KOPT-K1 (cell line): ENCODE measurements around the gene NMT1.
"Not testable (repeated sequence)": the region's sequence is repeated elsewhere in the genome, so short reads cannot be mapped to it uniquely, and the experiment has no call there.

ENCODE experiments used
- H3K27ac ChIP-seq: fragments of 200-600 bp; sonication (generic); 2 replicates; pipeline ENCODE4 v1.5.1; 2016; ENCODE audit warnings: antibody characterized with exemption, mild to moderate bottlenecking, low read depth, low read length; ENCODE audit not compliant: poor library complexity, severe bottlenecking
- H3K36me3 ChIP-seq: fragments of 200-600 bp; sonication (generic); 2 replicates; pipeline ENCODE4 v1.5.1; 2017; ENCODE audit warnings: antibody characterized with exemption, mild to moderate bottlenecking, low read length, moderate library complexity; ENCODE audit not compliant: insufficient read depth
- H3K9me3 ChIP-seq: fragments of 200-600 bp; sonication (generic); 2 replicates; pipeline ENCODE4 v1.5.1; 2017; ENCODE audit warnings: antibody characterized with exemption, low read length, mild to moderate bottlenecking; ENCODE audit not compliant: insufficient read depth, poor library complexity, severe bottlenecking

NMT1 gene

GRCh38 chr17:45051060-45051719, 9.9 kb upstream of the NMT1 start, which contains the start of gene DCAKD:
TSS of gene DCAKD (minus strand) at chr17:45051632. CDS start at chr17:45034885, 16,747 bp downstream.
- Histone ChIP-seq H3K9me3 (no peaks in the 10 kb centered on the region), H3K27ac (peak within 1 kb of the TSS; percentile 95), H3K36me3 (peaks cover 13% of the 10 kb centered on the region)

- peaks cover 13% of the 10 kb centered on the region for H3K36me3 ChIP-seq
- H3K27ac ChIP-seq, H3K9me3 ChIP-seq: not testable (repeated sequence)
Measured at GRCh38 chr17:45051720-45052051, 9.4 kb upstream of the NMT1 start.

GRCh38 chr17:45052052-45052772, 8.9 kb upstream of the NMT1 start:
- peaks cover 13% of the 10 kb centered on the region for H3K36me3 ChIP-seq
- H3K9me3 ChIP-seq: no peaks in the 10 kb centered on the region
- H3K27ac ChIP-seq: peak overlapping the region; percentile 60

- peak overlapping the region; percentile 94 for H3K27ac ChIP-seq
- H3K9me3 ChIP-seq: no peaks in the 10 kb centered on the region
- peaks cover 4% of the 10 kb centered on the region; the same call in 1 of the 2 replicates for H3K36me3 ChIP-seq
Measured at GRCh38 chr17:45060382-45060796, 728 bp upstream of the NMT1 start.

GRCh38 chr17:45061606-45062205, 589 bp downstream of the NMT1 start:
- Histone ChIP-seq H3K36me3 (peaks cover 5% of the 10 kb centered on the region; the same call in 1 of the 2 replicates), H3K27ac (peak overlapping the region; percentile 94), H3K9me3 (no peaks in the 10 kb centered on the region)

- Histone ChIP-seq H3K27ac (no peak overlapping the region), H3K9me3 (no peaks in the 10 kb centered on the region), H3K36me3 (peaks cover 20% of the 10 kb centered on the region)
Measured at GRCh38 chr17:45063198-45063597, 2.1 kb downstream of the NMT1 start.

- Histone ChIP-seq H3K27ac (no peak overlapping the region), H3K36me3 (peaks cover 58% of the 10 kb centered on the region)
Measured at GRCh38 chr17:45067637-45068036, 6.5 kb downstream of the NMT1 start.

GRCh38 chr17:45070001-45070400, 8.9 kb downstream of the NMT1 start:
- no peak overlapping the region for H3K27ac ChIP-seq
- no peaks in the 10 kb centered on the region for H3K9me3 ChIP-seq
- peaks cover 82% of the 10 kb centered on the region for H3K36me3 ChIP-seq

More at GRCh38 chr17:45067637-45068036, 6.5 kb downstream of the NMT1 start:
- H3K9me3 ChIP-seq: no peaks in the 10 kb centered on the region

GRCh38 chr17:45070809-45071208, 9.7 kb downstream of the NMT1 start:
- no peak overlapping the region for H3K27ac ChIP-seq
- peaks cover 87% of the 10 kb centered on the region for H3K36me3 ChIP-seq
- H3K9me3 ChIP-seq: no peaks in the 10 kb centered on the region

- no peak overlapping the region for H3K27ac ChIP-seq
- no peaks in the 10 kb centered on the region for H3K9me3 ChIP-seq
- peaks cover 88% of the 10 kb centered on the region for H3K36me3 ChIP-seq
Measured at GRCh38 chr17:45073414-45074070, 12.4 kb downstream of the NMT1 start.

GRCh38 chr17:45077643-45078042, 16.5 kb downstream of the NMT1 start:
- Histone ChIP-seq H3K36me3 (peaks cover 85% of the 10 kb centered on the region), H3K27ac (no peak overlapping the region), H3K9me3 (no peaks in the 10 kb centered on the region)

GRCh38 chr17:45081047-45081703, 20.1 kb downstream of the NMT1 start:
- H3K9me3 ChIP-seq: no peaks in the 10 kb centered on the region
- H3K27ac ChIP-seq: no peak overlapping the region
- H3K36me3 ChIP-seq: peaks cover 88% of the 10 kb centered on the region

GRCh38 chr17:45086391-45086790, 25.3 kb downstream of the NMT1 start:
- Histone ChIP-seq H3K27ac (no peak overlapping the region), H3K9me3 (no peaks in the 10 kb centered on the region), H3K36me3 (peaks cover 100% of the 10 kb centered on the region)

- no peak overlapping the region for H3K27ac ChIP-seq
- no peaks in the 10 kb centered on the region for H3K9me3 ChIP-seq
- peaks cover 100% of the 10 kb centered on the region for H3K36me3 ChIP-seq
Measured at GRCh38 chr17:45086865-45087503, 25.9 kb downstream of the NMT1 start.
